MM.1S (cell line): Measurements from ENCODE around the gene PKP4.

Experiments used
- DNase-seq: peaks from one replicate; pipeline ENCODE4 v3.0.0-alpha.2; 2015
- H2AFZ ChIP-seq: fragments of 300-600 bp; sonication (generic); 2 replicates; pipeline ENCODE4 v1.6.0; 2016; ENCODE audit warnings: antibody characterized with exemption, low read length
- H3F3A ChIP-seq: fragments of 300-600 bp; sonication (generic); 2 replicates; pipeline ENCODE4 v1.6.1; 2016; ENCODE audit warnings: mild to moderate bottlenecking, antibody characterized with exemption, low read length, moderate library complexity, mixed read lengths; ENCODE audit not compliant: insufficient read depth
- H3K27ac ChIP-seq: fragments of 300-600 bp; sonication (generic); 2 replicates; pipeline ENCODE4 v1.5.1; 2016; ENCODE audit warnings: mild to moderate bottlenecking, low read length
- H3K27me3 ChIP-seq: fragments of 300-600 bp; sonication (generic); replicated peaks from 2 replicates; pipeline ENCODE4 v1.6.0; 2016; ENCODE audit warnings: low read length; ENCODE audit not compliant: insufficient read depth
- H3K36me3 ChIP-seq: fragments of 300-600 bp; sonication (generic); replicated peaks from 2 replicates; pipeline ENCODE4 v1.6.1; 2016; ENCODE audit warnings: mild to moderate bottlenecking, low read length, mixed read lengths; ENCODE audit not compliant: insufficient read depth
- H3K4me1 ChIP-seq: fragments of 300-600 bp; sonication (generic); 2 replicates; pipeline ENCODE4 v1.6.1; 2016; ENCODE audit warnings: low read length, mixed read lengths
- H3K4me2 ChIP-seq: fragments of 300-600 bp; sonication (generic); 2 replicates; pipeline ENCODE4 v1.6.0; 2016; ENCODE audit warnings: low read depth, low read length
- H3K4me3 ChIP-seq: fragments of 300-600 bp; sonication (generic); 2 replicates; pipeline ENCODE4 v1.5.1; 2016; ENCODE audit warnings: low read length, mixed read lengths
- H3K79me2 ChIP-seq: fragments of 300-600 bp; sonication (generic); 2 replicates; pipeline ENCODE4 v1.6.1; 2016; ENCODE audit warnings: mixed run types, low read length, mixed read lengths
- H3K9ac ChIP-seq: fragments of 300-600 bp; sonication (generic); 2 replicates; pipeline ENCODE4 v1.6.1; 2016; ENCODE audit warnings: low read length, mixed read lengths
- H3K9me2 ChIP-seq: fragments of 300-600 bp; sonication (generic); replicated peaks from 2 replicates; pipeline ENCODE4 v1.6.1; 2016; ENCODE audit warnings: mild to moderate bottlenecking, low read length, mixed read lengths; ENCODE audit not compliant: insufficient read depth
- H3K9me3 ChIP-seq: fragments of 300-600 bp; sonication (generic); replicated peaks from 2 replicates; pipeline ENCODE4 v1.6.1; 2016; ENCODE audit warnings: mild to moderate bottlenecking, low read length, mixed read lengths; ENCODE audit not compliant: insufficient read depth
- H4K20me1 ChIP-seq: fragments of 300-600 bp; sonication (generic); 2 replicates; pipeline ENCODE4 v1.6.1; 2016; ENCODE audit warnings: mild to moderate bottlenecking, low read length, moderate library complexity, mixed read lengths; ENCODE audit not compliant: insufficient read depth
- CTCF ChIP-seq: fragments of 300-600 bp; sonication (generic); IDR thresholded peaks from 2 replicates; pipeline ENCODE4 v1.5.1; 2016; ENCODE audit warnings: antibody characterized with exemption, low read length, mixed read lengths
- EZH2 ChIP-seq: fragments of 300-600 bp; sonication (generic); optimal IDR thresholded peaks from 2 replicates; pipeline ENCODE3; 2017; ENCODE audit warnings: low read depth, mild to moderate bottlenecking, antibody characterized with exemption, low read length, mixed read lengths
- EZH2phosphoT487 ChIP-seq: fragments of 300-600 bp; sonication (generic); IDR thresholded peaks from 2 replicates; pipeline ENCODE4 v1.6.1; 2018; ENCODE audit warnings: antibody characterized with exemption, low read length

The PKP4 gene

GRCh38 chr2:158637357-158637756 lies 180.6 kb downstream of the PKP4 start:
- H2AFZ ChIP-seq, result no peak overlapping the region
- TF ChIP-seq EZH2phosphoT487 (no peak), CTCF (no peak), EZH2 (no peak)
- no peak overlapping the region for H3K27ac ChIP-seq
- no peaks in the 10 kb centered on the region for H3F3A ChIP-seq
- no peaks in the 10 kb centered on the region for H3K9me2 ChIP-seq
- DNase-seq, result no peak
- no peaks in the 10 kb centered on the region for H3K79me2 ChIP-seq
- H3K27me3 ChIP-seq, result no peaks in the 10 kb centered on the region
- peaks cover 4% of the 10 kb centered on the region; the same call in 1 of the 2 replicates for H3K36me3 ChIP-seq
- no peaks in the 10 kb centered on the region for H4K20me1 ChIP-seq
- no peak overlapping the region for H3K4me2 ChIP-seq
- H3K4me1 ChIP-seq, result no peaks in the 10 kb centered on the region
- no peaks in the 10 kb centered on the region for H3K9me3 ChIP-seq
- no peak overlapping the region for H3K4me3 ChIP-seq
- H3K9ac ChIP-seq, result no peak overlapping the region

GRCh38 chr2:158644139-158644538 lies 187.4 kb downstream of the PKP4 start:
- Histone ChIP-seq H3K79me2 (no peaks in the 10 kb centered on the region), H3F3A (no peaks in the 10 kb centered on the region), H3K4me3 (no peak overlapping the region), H3K4me1 (no peaks in the 10 kb centered on the region), H2AFZ (no peak overlapping the region), H3K4me2 (no peak overlapping the region), H3K9ac (no peak overlapping the region), H3K27me3 (no peaks in the 10 kb centered on the region), H3K9me2 (no peaks in the 10 kb centered on the region), H3K27ac (no peak overlapping the region), H3K36me3 (no peaks in the 10 kb centered on the region), H3K9me3 (no peaks in the 10 kb centered on the region), H4K20me1 (no peaks in the 10 kb centered on the region)
- DNase-seq, result no peak
- TF ChIP-seq EZH2phosphoT487 (no peak), EZH2 (no peak), CTCF (no peak)

- no peaks in the 10 kb centered on the region for H3K79me2 ChIP-seq
Measured at GRCh38 chr2:158645299-158645698, 188.5 kb downstream of the PKP4 start.

More at GRCh38 chr2:158645299-158645698, 188.5 kb downstream of the PKP4 start:
- no peaks in the 10 kb centered on the region for H4K20me1 ChIP-seq
- H3K9me3 ChIP-seq, result no peaks in the 10 kb centered on the region
- no peak for DNase-seq
- no peaks in the 10 kb centered on the region for H3K27me3 ChIP-seq
- H3K9me2 ChIP-seq, result no peaks in the 10 kb centered on the region
- TF ChIP-seq EZH2 (no peak), CTCF (no peak), EZH2phosphoT487 (no peak)
- no peaks in the 10 kb centered on the region for H3K4me1 ChIP-seq
- H3K4me3 ChIP-seq, result no peak overlapping the region
- no peak overlapping the region for H3K9ac ChIP-seq
- H3K27ac ChIP-seq, result no peak overlapping the region
- H3F3A ChIP-seq, result no peaks in the 10 kb centered on the region
- no peak overlapping the region for H3K4me2 ChIP-seq
- no peaks in the 10 kb centered on the region for H3K36me3 ChIP-seq
- H2AFZ ChIP-seq, result no peak overlapping the region
